GM21825 (cell line): ENCODE results near the gene TWIST2.

Experiments
- ATAC-seq: cut with Tn5 transposase; IDR thresholded peaks from one replicate; pipeline ENCODE4 v1.9.1; 2021; ENCODE audit warnings: mild to moderate bottlenecking, moderate library complexity; ENCODE audit not compliant: unreplicated experiment

TWIST2 gene

DNA sequence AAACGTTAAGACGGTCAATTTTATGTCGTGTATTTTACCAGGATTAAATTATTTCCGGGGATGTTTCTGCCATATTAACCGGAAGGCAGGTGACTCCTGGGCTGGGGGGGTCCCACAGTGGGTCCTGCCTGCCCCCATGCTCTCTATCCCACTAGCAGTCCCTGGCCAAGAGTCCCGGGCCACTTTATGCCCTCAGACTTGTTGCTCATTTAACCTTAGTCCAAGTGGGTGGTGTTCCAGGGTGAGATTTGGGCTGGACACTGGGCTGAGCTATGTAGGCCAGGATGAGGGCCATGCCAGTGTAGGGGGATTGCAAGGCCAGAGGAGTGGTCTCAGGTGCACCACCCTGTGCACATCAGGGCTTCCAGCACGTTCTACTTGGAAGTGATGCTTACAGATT lies 24.1 kb downstream of the TWIST2 start:
- ATAC-seq: no peak

DNA sequence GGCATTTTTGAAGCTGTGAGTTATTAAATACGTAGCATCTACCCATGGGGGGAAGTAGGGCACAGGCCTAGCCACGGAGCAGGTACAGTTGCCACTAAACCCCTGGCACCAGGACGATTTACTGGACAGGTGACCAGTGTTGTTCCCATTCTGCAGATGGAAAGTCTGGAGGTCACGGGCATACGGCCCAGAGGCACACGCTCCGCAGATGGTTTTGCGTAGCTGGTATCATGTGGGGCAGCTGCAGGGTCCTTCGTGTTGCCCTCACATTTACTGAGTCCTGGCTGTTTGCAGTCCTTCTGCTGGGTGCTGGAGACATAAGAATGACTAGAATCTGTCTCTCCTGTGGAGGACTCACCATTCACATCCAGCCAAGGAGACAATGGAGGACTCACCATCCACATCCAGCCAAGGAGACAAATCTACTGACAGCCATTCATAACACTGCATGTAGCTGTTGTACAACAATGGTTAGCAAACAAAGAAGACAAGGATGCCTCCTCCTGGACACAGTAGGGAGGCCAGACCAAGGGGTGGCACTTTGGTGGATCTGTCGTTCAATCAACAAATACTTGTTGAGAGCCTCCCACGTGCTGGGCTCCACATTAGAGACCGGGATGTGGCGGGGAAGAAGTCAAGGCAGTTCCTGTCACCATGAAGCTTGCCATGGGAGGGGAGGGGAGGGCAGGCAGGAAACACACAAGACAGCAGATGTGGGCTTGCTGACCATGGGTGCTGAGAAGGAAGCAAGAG lies 24.9 kb downstream of the TWIST2 start:
- no peak for ATAC-seq

DNA sequence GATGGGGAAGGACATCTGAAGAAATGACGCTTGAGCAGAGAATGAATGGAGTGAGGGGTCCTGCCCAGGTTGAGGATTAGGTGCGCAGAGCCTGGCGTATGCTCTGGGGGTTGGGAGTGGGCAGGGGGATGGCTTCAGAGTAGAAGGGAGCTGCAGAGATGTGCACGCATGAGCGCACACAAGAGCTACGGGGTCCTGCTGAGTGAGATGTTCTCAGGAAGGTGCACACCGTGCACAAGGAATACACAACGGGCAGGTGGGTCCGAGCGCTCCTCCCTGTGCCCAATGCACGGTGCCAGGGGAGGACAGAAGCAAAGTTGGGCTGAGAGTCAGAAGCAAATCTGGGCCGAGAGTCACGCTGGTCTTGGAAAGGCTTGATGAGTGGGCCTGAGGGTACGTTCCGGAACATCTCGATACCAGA lies 25.5 kb downstream of the TWIST2 start:
- no peak for ATAC-seq

DNA sequence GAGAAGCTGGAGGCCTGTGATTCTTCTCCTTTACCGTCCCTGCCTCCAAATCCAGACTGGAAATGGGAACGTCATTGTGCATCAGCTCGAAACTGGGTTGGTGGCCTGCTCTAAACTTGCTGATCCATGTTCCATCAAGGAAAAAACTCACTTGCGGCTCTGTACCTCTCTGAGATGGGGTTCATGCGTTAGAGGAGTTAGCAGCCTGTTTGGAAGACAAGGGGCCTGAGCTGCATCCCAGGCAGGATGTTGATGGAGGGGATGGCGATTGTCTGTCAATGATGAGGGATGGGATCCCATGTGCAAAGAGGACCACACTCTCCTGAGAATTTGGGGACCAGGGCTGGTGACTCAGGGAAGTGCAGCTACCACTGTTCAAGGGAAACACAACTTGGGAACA lies 26.0 kb downstream of the TWIST2 start:
- ATAC-seq: no peak

DNA sequence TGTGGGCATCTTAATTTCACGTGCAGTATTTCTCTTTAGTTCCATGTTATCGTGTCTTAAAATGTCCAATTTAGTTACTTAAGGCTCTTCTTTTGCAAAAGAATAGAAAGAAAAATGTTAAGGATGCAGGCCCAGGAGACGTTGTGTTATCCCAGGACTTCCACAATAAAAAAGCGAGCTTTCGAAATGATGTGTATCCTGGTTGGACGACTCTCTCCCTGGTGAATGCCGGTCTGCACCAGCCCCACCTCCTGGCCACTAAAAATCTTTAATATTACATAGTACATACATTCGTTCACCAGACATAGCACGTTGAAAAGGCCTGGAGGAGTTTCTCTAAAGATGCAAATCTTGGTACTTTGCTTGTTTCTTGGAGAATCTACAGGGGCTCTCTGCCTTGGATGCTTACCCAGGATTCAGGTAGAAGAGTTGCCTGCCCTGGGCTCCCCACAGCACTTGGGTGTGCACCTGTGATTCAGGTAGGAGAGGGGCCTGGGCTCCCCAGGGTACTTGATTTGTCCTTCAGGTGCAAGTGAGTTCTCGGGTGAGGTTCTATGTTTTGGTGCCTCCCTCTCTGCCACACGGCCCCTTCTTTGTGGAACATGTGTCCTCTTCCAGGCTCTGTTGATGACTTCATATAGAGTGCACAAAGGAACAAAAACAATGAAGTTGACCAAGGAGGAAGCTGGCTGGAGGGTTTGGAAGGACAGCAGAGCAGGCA lies 26.6 kb downstream of the TWIST2 start:
- no peak for ATAC-seq

DNA sequence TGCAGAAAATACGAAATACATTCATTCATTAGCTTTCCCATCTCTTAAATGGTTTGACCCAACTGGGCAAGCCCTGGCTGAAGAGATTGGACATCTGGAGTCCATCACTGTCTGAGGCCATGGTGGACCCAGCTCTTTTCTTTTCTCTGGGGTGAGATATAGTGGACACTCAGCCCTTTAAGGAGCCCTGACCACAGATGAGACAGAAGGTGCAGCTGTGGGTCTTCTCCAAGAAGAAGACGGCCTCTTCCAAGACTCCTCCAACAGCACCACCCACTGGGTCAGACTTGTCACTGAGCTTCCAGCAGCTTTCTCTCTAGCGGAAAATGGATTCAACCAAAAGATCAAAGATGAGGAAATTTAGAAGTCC lies 27.2 kb downstream of the TWIST2 start:
- no peak for ATAC-seq

DNA sequence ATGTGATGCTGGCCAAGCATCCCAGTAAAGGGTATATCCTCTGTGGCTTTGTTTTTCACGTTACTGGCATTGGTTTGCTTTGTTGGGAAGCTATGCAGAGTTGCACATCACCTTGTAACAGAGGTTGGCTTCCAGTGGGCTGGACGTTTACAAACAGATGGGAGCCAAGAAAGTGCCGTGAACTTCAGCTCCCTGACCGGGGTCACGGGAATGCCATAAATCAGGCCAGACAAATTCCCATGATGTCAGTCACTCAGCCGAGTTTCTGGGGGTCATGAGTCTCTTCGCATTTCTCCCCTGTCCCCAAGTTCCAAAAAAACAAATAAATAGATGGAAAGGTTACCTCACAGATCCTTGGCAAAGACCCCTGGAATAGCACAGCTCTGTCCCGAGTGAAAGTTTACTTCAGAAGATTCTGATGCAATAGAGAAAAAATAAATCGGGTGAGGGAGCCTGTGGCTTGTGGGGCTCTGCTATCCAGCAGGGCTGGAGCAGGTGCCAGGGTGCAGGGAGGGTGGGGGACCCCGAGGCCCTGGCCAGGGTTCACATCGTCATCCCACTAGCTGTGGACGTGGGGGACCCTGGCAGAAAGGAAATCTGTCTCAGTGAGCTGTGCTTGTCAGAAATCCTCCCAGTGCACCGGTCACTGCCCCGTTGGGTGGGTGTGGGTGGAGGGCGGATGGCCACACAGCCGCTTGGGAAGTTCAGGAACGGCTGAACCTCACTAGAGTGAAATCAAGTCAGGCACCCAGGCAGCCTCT lies 27.8 kb downstream of the TWIST2 start:
- ATAC-seq: no peak

DNA sequence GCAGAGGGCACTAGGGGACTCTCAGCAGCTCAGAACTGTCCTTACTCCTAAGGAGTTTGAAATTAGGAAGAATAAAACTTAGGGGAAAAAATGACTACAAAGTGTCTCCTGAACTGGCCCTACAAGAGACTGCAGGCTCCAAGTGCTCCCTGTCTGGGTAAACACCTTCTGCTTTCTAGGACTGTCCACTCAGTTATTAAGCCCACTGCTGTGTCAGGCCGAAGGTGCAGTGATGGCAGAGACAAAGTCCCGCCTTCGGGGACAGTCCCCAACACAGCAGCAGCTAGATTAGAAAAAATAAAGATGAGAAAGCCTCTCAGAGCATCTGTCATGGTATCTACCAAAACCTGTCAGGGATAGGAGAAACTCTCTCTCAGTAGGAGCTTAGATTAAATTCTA lies 28.3 kb downstream of the TWIST2 start:
- no peak for ATAC-seq

DNA sequence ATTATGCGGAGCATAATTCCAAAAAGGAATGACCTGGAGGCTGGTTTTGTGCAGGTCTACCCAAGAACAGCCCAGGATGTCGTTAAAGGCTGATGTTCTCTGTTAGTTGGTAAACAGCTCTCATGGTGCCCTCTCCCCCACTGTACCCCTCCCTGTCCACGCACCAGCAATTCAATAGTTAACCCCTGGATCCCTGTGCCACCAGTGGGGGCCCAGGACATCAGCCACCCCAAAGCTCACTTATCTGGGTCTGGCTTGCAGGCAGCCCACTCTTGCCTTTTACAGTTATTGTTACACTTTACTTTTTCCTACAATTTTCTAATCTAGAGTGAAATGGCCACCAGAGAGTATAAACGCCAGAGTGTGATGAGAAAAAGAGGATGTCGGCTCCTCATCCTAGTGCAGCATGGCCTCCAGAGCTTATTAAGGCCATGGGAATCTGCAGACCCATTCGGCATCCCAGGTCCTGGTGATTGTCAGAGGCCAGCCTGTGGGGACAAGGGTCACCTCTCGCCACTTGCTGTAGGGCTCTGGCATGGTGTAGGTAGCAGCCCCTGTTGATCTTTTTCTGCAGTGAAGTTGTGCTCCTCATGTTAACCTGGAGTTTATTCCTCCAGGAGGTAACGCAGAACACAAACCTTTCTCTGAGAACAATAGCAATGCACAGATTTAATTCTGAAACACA lies 30.3 kb downstream of the TWIST2 start:
- ATAC-seq: no peak

DNA sequence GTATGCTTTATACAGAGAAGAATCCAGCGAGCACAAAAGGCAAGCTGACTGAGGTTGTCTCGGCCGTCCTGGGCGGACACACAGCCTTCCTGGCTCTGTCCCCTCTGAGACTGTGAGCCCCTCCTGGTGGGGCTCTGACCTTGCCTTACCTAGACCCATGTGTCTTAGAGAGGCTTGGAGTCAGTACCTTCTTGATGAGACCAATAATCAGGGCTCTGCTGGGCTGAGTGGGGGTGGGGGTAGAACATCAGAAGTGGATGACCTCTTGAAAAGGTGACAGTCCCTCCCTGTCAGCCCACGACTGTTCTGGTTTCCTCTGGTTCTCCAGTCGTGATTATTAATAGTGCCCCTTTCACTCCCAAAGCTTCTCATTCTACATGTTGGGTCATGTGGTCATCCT lies 31.2 kb downstream of the TWIST2 start:
- no peak for ATAC-seq

DNA sequence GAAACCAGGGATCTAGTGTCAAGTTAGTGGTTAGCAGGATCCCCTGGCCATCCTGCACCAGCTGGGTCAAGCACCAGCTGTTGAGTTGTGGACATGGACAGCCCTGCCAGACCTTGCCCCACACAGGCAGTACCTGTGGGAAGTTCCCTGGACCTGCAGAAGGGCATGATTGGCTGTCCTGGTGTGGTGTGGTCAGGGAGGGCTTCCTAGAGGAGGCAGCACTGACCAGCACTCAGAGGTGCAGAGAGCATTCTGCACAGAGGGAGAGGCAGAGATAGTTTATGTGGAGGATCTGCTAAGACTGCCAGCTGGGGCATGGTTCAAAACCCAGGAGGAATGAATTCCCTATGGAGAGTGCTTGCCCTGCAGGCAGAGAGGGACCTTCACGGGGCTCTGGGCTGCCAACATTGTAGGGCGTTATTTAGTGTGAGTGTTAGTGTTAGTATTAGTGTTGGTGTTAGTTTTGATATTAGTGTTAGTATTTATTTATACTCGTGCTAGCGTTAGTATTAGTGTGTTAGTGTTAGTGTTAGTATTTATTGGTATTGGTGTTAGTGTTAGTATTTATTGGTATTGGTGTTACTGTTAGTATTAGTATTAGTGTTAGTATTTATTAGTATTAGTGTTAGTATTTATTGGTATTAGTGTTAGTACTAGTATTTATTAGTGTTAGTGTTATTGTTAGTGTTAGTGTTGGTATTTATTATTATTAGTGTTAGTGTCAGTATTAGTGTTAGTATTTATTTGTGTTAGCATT lies 31.9 kb downstream of the TWIST2 start:
- ATAC-seq: no peak

DNA sequence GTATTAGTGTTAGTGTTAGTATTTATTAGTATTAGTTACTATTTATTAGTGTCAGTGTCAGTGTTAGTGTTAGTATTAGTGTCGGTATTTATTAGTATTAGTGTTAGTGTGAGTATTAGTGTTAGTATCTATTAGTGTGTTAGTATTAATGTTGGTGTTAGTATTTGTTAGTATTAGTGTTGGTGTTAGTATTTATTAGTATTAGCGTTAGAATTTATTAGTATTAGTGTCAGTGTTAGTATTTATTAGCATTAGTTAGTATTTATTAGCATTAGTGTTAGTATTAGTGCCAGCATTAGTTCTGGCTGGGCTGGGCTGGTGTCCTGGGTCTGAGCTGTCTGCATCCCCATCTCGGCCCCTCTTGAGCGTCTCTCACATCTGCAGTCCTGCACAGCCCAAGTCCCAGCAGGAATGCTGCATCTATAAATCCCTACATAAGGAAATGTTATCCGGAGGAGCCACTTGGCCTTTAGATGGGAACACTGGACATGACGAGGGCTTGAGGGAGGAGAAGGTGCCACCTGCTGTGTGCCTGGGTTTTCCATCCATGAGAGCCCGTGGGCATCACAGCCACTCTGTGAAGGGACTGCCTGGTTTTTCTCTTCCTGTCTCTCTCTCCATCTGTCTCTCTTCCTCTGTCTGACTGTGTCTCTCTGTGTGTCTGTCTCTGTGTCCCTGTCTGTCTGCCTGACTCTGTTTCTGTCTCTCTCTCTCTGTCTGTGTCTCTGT lies 33.6 kb downstream of the TWIST2 start:
- no peak for ATAC-seq

DNA sequence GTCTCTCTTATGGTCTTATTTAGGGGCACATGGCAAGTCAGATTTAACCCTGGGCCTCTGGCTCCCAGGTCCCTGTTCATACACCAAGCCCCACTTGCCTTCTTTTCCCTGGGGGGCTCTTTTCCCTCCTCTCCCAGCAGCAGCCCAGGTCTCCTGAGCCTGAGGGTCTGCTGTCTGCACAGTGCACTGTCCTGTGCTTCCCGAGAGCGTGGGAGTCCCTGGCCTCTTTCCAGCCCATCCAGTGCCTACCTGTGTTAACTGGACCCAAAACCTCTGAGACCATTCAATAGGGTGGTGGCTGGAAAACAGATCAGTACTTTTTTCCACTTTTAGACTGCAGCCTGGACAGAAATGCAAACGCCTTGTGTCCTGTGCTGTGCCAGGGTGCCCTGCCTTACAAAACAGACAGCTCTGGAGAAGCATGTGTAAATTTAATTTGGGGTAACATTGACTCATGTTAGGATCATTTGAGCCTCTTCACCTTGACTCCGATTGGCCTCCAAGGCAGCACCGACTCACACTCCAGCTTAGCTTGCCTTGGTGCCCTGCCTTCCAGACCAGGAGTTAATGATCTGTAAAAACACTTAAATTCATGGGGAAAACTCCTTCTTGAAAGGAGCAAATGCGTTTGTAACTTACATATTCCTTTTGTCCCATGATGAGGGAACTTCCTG lies 34.3 kb downstream of the TWIST2 start:
- ATAC-seq: no peak

DNA sequence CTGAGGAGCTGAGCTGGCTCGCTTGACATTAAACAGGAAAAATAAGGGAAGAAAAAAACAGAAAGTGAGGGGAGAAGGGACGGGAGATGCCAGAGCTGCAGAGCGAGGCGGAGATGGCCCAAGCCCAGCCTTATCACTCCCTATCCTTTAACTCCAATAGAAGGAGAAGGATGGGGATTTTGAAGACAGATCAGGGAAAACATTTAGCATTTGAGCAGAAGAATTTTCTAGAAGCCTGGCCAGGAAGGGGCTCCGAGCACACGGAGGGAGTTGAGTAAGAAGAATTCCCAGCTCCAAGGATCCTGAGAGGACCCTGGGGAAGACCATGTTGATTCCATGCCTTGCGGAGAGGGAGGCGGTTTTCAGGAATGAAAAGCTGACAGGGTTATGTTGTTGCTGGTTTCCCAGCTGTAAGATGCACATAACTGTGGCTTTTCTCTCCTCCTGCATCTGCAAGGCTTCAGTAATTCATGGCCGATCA lies 35.6 kb downstream of the TWIST2 start:
- no peak for ATAC-seq

DNA sequence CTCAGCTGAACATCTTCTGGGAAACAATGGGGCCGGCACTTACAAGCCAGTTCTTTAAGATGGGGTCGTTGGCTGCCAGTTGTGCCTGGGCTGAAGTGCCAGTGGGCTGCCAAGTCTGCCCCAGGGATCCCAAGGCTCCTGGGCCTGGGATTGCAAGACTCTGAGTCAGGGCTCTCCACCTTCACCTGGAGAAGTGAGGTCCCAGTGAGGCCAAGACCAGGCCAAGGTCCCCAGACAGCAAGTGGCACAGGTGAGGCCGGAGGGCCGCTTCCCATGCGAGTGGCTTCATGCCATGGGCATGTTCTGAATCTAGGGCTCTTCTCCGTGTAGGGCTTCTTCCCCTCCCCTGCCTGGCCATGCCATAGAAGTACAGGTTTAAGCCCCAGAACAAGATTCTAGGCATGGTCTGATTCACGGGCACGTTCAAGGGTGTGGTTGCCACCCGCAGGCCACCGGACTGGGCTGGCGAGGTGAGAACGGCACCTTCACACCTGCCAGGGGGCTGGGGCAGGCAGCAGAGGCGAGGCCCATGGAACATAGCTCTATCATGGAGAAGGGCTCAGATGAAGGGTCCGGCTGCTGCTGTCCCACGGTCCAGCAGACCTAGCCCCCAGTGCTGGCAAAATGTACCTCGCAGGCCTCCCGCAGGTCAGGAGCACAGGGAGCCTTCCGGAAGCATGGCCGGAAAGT lies 36.4 kb downstream of the TWIST2 start:
- ATAC-seq: no peak

DNA sequence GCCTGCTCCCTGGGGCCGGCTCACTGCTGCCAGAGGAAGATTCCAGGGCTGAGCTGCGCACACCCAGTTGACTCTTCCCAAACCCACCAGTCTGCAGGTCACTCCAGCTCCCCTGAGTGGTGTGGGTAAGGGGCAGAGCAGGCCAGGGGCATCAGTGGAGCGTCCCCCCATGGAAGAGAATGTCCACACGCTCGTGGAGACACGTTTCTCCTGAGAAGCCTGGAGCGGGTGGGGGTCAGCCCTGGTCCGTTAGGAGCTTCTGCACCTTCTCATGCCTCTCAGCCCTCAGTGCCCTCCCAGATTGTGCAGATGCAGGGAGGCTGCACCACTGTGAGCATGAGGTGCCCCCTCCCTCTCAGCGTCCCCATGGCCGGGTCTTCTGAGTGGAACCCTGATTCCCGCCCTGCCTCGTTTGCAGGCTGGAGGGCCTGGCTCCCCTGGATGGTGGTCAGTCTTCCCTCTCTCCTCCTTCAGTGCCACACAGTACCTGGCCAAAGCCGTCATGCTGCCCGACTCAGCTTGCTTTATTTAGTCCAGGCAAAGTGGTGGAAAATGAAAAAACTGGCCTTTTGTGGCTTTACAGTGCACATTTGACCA lies 37.0 kb downstream of the TWIST2 start:
- ATAC-seq: no peak

DNA sequence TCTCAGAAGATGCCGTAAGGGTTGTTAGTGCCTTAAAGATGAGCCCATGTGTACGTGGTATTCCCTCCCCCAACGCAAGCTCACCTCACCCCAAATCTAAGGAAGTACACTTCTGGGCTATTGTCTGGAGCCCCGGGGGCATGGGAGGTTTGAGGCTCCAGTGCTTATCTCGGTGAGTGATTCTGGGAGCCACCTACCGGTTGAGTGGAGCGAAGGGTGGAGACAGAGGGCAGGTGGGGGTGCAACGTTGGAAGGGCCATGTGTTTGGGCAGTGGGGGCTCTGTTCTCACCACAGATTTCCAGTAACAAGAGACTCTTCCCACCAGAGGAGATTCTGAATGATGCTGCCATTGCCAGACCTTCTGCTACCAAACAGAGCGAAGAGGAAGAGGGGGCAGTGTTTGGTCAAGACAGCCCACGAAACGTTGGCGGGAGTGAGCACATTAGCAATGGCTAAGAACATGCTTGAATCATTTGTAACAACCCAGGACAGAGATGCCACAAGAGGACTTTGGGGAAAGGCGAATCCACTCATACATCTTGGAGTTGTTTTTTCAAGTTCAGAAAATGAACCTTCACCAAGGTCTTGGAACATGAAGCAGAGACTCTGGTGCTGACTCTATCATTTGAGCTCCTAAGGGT lies 38.7 kb downstream of the TWIST2 start:
- no peak for ATAC-seq

DNA sequence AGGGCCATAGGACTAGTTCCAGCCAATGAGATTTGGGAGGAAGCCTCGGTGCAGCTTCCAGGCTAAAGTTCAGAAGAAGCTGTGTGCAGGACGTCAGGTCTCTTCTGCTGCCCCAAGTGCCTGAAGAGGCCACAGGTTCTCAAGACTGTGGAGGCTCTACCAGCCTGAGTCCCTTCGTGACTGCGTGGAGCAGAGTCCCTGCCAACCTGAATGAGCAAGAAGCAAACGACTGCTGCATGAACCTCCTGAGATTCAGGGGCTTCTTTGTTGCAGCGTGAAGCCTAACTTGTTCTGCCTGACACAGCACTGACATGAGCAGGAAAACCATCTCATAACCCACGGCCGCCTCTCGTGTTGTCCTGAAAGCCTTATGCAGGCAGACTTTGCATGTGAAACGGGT lies 39.7 kb downstream of the TWIST2 start:
- ATAC-seq: no peak
